Measurements from ENCODE around the gene ALCAM.

GRCh38 chr3:105610473-105610872, 243.8 kb downstream of the ALCAM start:
- no peak for TF ChIP-seq RXRA (IDR thresholded peaks at IDR 0.05; ENCODE audit: borderline replicate concordance, low read depth)
- no peak for TF ChIP-seq CTCF (IDR thresholded peaks at IDR 0.05)
- TF ChIP-seq EP300 (IDR thresholded peaks at IDR 0.05; ENCODE audit: borderline replicate concordance in 1 of 2, low read depth in 1 of 2, low read length in 1 of 2): no peak
- TF ChIP-seq TAF1 (IDR thresholded peaks at IDR 0.05; ENCODE audit: borderline replicate concordance, low read depth, low read length): no peak
- no peak for TF ChIP-seq POLR2AphosphoS5 (IDR thresholded peaks at IDR 0.05; ENCODE audit: low read depth, low read length)
- no peak for TF ChIP-seq YY1 (IDR thresholded peaks at IDR 0.05; ENCODE audit: low read depth)
- TF ChIP-seq MAX (IDR thresholded peaks at IDR 0.05; ENCODE audit: low read depth): no peak
- TF ChIP-seq JUND (IDR thresholded peaks at IDR 0.05): no peak
- TF ChIP-seq USF2 (IDR thresholded peaks at IDR 0.05; ENCODE audit: borderline replicate concordance, low read depth, low read length): no peak
- no peak for TF ChIP-seq REST (IDR thresholded peaks at IDR 0.05; ENCODE audit: low read depth, low read length)
- no peak for TF ChIP-seq FOSL2 (IDR thresholded peaks at IDR 0.05; ENCODE audit: borderline replicate concordance, low read depth)
- no peak for TF ChIP-seq USF1 (IDR thresholded peaks at IDR 0.05; ENCODE audit: borderline replicate concordance, low read depth)
- TF ChIP-seq CHD2 (IDR thresholded peaks at IDR 0.05; ENCODE audit: low read length, partially characterized antibody): no peak

Data from SK-N-SH (cell line).